HG02678 (cell line): Measurements from ENCODE around the gene BATF.

Source experiments
- ATAC-seq: cut with Tn5 transposase; IDR thresholded peaks from one replicate; pipeline ENCODE4 v1.9.1; 2021; ENCODE audit warnings: mild to moderate bottlenecking, moderate library complexity; ENCODE audit not compliant: unreplicated experiment

Gene BATF

GRCh38 chr14:75559451-75560222, 37.4 kb downstream of the BATF start:
- no peak for ATAC-seq

GRCh38 chr14:75561013-75561432, 38.8 kb downstream of the BATF start:
- peak; percentile 54 for ATAC-seq

- no peak for ATAC-seq
These were observed 39.8 kb downstream of the BATF start for GRCh38 chr14:75562089-75562488.

GRCh38 chr14:75562489-75562888, 40.2 kb downstream of the BATF start:
- ATAC-seq = no peak

GRCh38 chr14:75563931-75564330, 41.7 kb downstream of the BATF start:
- no peak for ATAC-seq

GRCh38 chr14:75565056-75565455, 42.8 kb downstream of the BATF start:
- ATAC-seq = no peak

- ATAC-seq = no peak
These were observed 44.1 kb downstream of the BATF start for GRCh38 chr14:75566321-75566720.

GRCh38 chr14:75566752-75567151, 44.5 kb downstream of the BATF start:
- no peak for ATAC-seq

- no peak for ATAC-seq
These were observed 45.9 kb downstream of the BATF start for GRCh38 chr14:75568140-75568539.

- no peak for ATAC-seq
These were observed 46.5 kb downstream of the BATF start for GRCh38 chr14:75568791-75569190.

GRCh38 chr14:75570797-75571196, 48.5 kb downstream of the BATF start:
- no peak for ATAC-seq

- no peak for ATAC-seq
These were observed 49.8 kb downstream of the BATF start for GRCh38 chr14:75572104-75572503.

GRCh38 chr14:75577090-75577489, 54.8 kb downstream of the BATF start:
- ATAC-seq = no peak

GRCh38 chr14:75577729-75578101, 55.4 kb downstream of the BATF start:
- ATAC-seq = peak; percentile 84

GRCh38 chr14:75578102-75578785, 56.0 kb downstream of the BATF start, which contains the start of gene FLVCR2:
FLVCR2 (plus strand) TSS chr14:75578620; CDS start chr14:75578973, 353 bp downstream.
- ATAC-seq = peak; percentile 32

- ATAC-seq = peak; percentile 23
These were observed 56.6 kb downstream of the BATF start for GRCh38 chr14:75578786-75579337.

- ATAC-seq = no peak
These were observed 57.1 kb downstream of the BATF start for GRCh38 chr14:75579338-75579864.

- ATAC-seq = no peak
These were observed 57.6 kb downstream of the BATF start for GRCh38 chr14:75579882-75580281.

GRCh38 chr14:75587388-75587787, 65.1 kb downstream of the BATF start:
- ATAC-seq = no peak

- ATAC-seq = no peak
These were observed 67.7 kb downstream of the BATF start for GRCh38 chr14:75589931-75590330.

GRCh38 chr14:75591331-75591946, 69.2 kb downstream of the BATF start:
- no peak for ATAC-seq
